CD14-positive monocyte (primary cell): ENCODE results near the gene URGCP. TPM values are rescaled to one million over a fixed set of nuclear protein-coding genes. Genes with fewer than 3 reads are reported as not detected.

Experiments used
- DNase-seq, 3 donors: peaks; one replicate each; pipeline ENCODE4 v3.0.0-alpha.2; 2011 to 2022
- H2AFZ ChIP-seq: 2 replicates; pipeline ENCODE4 v1.6.0; 2012; ENCODE audit warnings: mild to moderate bottlenecking, low read depth, low read length, inconsistent platforms; ENCODE audit not compliant: insufficient read depth, poor library complexity, severe bottlenecking
- H3K27ac ChIP-seq, 2 donors: 1 replicate in 1 of 2; 2 replicates in 1 of 2; pipeline ENCODE4 v1.5.1; 2012 to 2013; ENCODE audit warnings: low read length in 2 of 2, control low read depth in 1 of 2, inconsistent platforms in 1 of 2, low read depth in 1 of 2, mild to moderate bottlenecking in 1 of 2
- H3K27me3 ChIP-seq, 2 donors: one replicate each; pipeline versions ENCODE4 v1.6.0 to v1.6.1; 2011 to 2013; ENCODE audit warnings: low read length in 2 of 2; ENCODE audit not compliant: control insufficient read depth in 2 of 2, insufficient read depth in 2 of 2
- H3K36me3 ChIP-seq, 2 donors: replicated peaks in 1 of 2; 1 replicate in 1 of 2; 2 replicates in 1 of 2; pipeline versions ENCODE4 v1.5.1 to v1.6.1; 2012 to 2013; ENCODE audit warnings: low read length in 2 of 2, control low read depth in 1 of 2, inconsistent platforms in 1 of 2, mild to moderate bottlenecking in 1 of 2; ENCODE audit not compliant: insufficient read depth in 2 of 2, control insufficient read depth in 1 of 2
- H3K4me1 ChIP-seq, 2 donors: 1 replicate in 1 of 2; 2 replicates in 1 of 2; pipeline versions ENCODE4 v1.5.1 to v1.6.1; 2012 to 2013; ENCODE audit warnings: low read length in 2 of 2, control low read depth in 1 of 2, inconsistent platforms in 1 of 2, mild to moderate bottlenecking in 1 of 2, moderate library complexity in 1 of 2; ENCODE audit not compliant: insufficient read depth in 2 of 2, control insufficient read depth in 1 of 2
- H3K4me2 ChIP-seq: replicated peaks from 2 replicates; pipeline ENCODE3; 2012; ENCODE audit warnings: low read length, moderate library complexity, mild to moderate bottlenecking; ENCODE audit not compliant: poor library complexity, severe bottlenecking; ENCODE audit errors: extremely low read depth
- H3K4me3 ChIP-seq, 3 experiments: fragments of 200-600 bp in 1 of 3; sonication (generic) in 1 of 3; replicated peaks in 1 of 3; 1 replicate in 2 of 3; 2 replicates in 1 of 3; pipeline ENCODE4 v1.5.1; 2011 to 2013; ENCODE audit warnings: low read length in 3 of 3, mild to moderate bottlenecking in 3 of 3, control low read depth in 2 of 3, low read depth in 2 of 3, inconsistent platforms in 1 of 3, moderate library complexity in 1 of 3
- H3K79me2 ChIP-seq: 2 replicates; pipeline ENCODE4 v1.6.0; 2012; ENCODE audit warnings: mild to moderate bottlenecking, control low read depth, inconsistent platforms, low read length, moderate library complexity; ENCODE audit not compliant: insufficient read depth
- H3K9ac ChIP-seq: 2 replicates; pipeline ENCODE4 v1.6.0; 2017; ENCODE audit warnings: low read length, mild to moderate bottlenecking; ENCODE audit not compliant: insufficient read depth, poor library complexity, severe bottlenecking
- H3K9me3 ChIP-seq, 2 donors: replicated peaks in 1 of 2; 1 replicate in 1 of 2; 2 replicates in 1 of 2; pipeline versions ENCODE4 v1.5.1 to v1.6.1; 2012 to 2013; ENCODE audit warnings: low read length in 2 of 2, control low read depth in 1 of 2; ENCODE audit not compliant: control insufficient read depth in 1 of 2, insufficient read depth in 1 of 2
- H4K20me1 ChIP-seq: 2 replicates; pipeline ENCODE4 v1.6.0; 2012; ENCODE audit warnings: mild to moderate bottlenecking, low read length, control low read depth, moderate library complexity; ENCODE audit not compliant: insufficient read depth
- H3K27ac Mint-ChIP-seq, 7 donors: one replicate each; pipeline ENCODE4 v1.8.0; 2020; ENCODE audit warnings: mild to moderate bottlenecking in 7 of 7, mixed read lengths in 7 of 7, moderate library complexity in 6 of 7, inconsistent platforms in 2 of 7
- H3K27me3 Mint-ChIP-seq, 3 donors: one replicate each; pipeline ENCODE4 v1.8.0; 2021 to 2022; ENCODE audit warnings: low read depth in 3 of 3, mild to moderate bottlenecking in 3 of 3, mixed read lengths in 3 of 3, moderate library complexity in 3 of 3, inconsistent platforms in 1 of 3
- H3K36me3 Mint-ChIP-seq, 2 donors: one replicate each; pipeline ENCODE4 v1.8.0; 2020; ENCODE audit warnings: mixed read lengths in 2 of 2, inconsistent platforms in 1 of 2, mild to moderate bottlenecking in 1 of 2
- H3K4me1 Mint-ChIP-seq: one replicate; pipeline ENCODE4 v1.8.0; 2020; ENCODE audit warnings: mild to moderate bottlenecking, mixed read lengths
- H3K4me3 Mint-ChIP-seq, 2 donors: one replicate each; pipeline ENCODE4 v1.8.0; 2020; ENCODE audit warnings: mild to moderate bottlenecking in 2 of 2, mixed read lengths in 2 of 2, moderate library complexity in 1 of 2
- H3K9me3 Mint-ChIP-seq, 7 donors: one replicate each; pipeline ENCODE4 v1.8.0; 2020 to 2022; ENCODE audit warnings: mixed read lengths in 7 of 7, mild to moderate bottlenecking in 6 of 7, moderate library complexity in 6 of 7, inconsistent platforms in 2 of 7
- CTCF ChIP-seq: fragments of 200-600 bp; IDR thresholded peaks from one replicate; pipeline ENCODE4 v1.8.0; 2022; ENCODE audit warnings: antibody characterized with exemption, mild to moderate bottlenecking
- WGBS: methylation state at CpG from one replicate; pipeline ENCODE4 v1.1.5; 2013; ENCODE audit warnings: missing lambda C conversion rate; ENCODE audit not compliant: insufficient coverage; 5-methylcytosine and 5-hydroxymethylcytosine counted together
- intact Hi-C, 2 donors: fragments of 100-400 bp; cut with micrococcal nuclease; formaldehyde crosslinking; loops; one replicate each; pipeline versions ENCODE4 v1.15.0 to v1.15.1; 2023
- polyA plus RNA-seq, 3 donors: library from polyadenylated mRNA; depleted of rRNA in 1 of 3; unstranded in 2 of 3; stranded (reverse) in 1 of 3; fragments of 300-500 nt in 2 of 3; fragments of >200 nt in 1 of 3; fragmentation: Illumina TruSeq in 2 of 3; gene quantifications; 1 replicate in 2 of 3; 2 replicates in 1 of 3; pipeline ENCODE4 v1.2.3, GENCODE V29; 2012 to 2021

URGCP gene
- polyA plus RNA-seq, 3 donors: 5.7 to 6.8 (median 5.9) TPM

DNA sequence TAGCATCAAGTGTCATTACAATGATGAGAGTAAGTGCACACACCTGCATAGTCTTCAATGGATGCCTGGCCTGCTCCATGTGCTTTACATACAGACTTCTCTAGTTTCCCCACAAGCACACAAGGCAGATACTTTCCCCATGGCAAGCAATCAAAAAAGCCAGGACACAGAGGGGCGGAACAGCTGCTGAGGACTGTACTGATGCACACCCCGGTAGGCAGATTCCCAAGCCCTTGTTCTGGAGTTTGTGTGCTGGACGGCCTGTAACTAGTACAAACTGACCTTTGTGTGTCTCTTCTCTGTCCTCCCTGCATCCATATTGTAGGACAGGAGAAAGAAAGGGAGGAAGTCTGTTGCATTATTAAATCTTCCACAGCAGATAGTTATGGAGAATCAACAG is 45.6 kb upstream of the URGCP start:
- H3K36me3 Mint-ChIP-seq: peaks cover 30 to 50% of the 10 kb centered on the region in 2 donors
- intact Hi-C loops: no loop called here
- peaks cover 0 to 2% (median 1%) of the 10 kb centered on the region in 3 donors for H3K27me3 Mint-ChIP-seq
- H3K9me3 Mint-ChIP-seq: peaks cover 0 to 2% (median 0%) of the 10 kb centered on the region in 7 donors
- Histone ChIP-seq H3K4me1 (no peaks in the 10 kb centered on the region), H3K79me2 (no peaks in the 10 kb centered on the region), H2AFZ (no peak overlapping the region), H3K4me3 (no peak overlapping the region), H4K20me1 (no peaks in the 10 kb centered on the region), H3K36me3 (peaks cover 14 to 24% of the 10 kb centered on the region in 2 donors), H3K27me3 (no peaks in the 10 kb centered on the region), H3K9ac (no peak overlapping the region), H3K4me2 (no peak overlapping the region), H3K9me3 (no peaks in the 10 kb centered on the region), H3K27ac (no peak overlapping the region)
- H3K4me1 Mint-ChIP-seq: no peaks in the 10 kb centered on the region
- no peak for DNase-seq
- WGBS: 100% methylated on average over 2 of the region's 3 CpGs
- no peak overlapping the region for H3K4me3 Mint-ChIP-seq
- H3K27ac Mint-ChIP-seq: no peak overlapping the region
- no peak for TF ChIP-seq CTCF

DNA sequence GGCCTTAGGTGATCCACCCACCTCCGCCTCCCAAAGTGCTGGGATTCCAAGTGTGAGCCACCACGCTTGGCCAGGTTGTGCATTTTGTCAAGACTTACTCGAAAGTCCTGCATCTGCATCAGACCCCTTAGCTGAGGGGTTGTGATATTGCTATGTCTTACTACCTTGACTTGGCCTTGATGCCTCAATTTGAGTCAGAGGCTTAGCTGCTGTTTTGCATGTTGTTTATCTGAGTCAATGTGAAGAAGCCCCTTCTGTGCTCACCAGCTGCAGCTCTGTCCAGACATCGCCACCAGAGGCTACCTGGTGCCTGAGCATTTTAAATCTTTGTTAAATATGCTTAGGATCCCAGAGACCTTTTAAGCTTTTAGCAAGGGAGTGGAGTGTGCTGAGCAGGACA is 37.9 kb upstream of the URGCP start:
- Histone ChIP-seq H3K9me3 (no peaks in the 10 kb centered on the region), H3K4me3 (no peak overlapping the region), H3K9ac (no peak overlapping the region), H3K4me1 (no peaks in the 10 kb centered on the region), H3K36me3 (no peaks in the 10 kb centered on the region), H3K4me2 (no peak overlapping the region), H3K27me3 (no peaks in the 10 kb centered on the region), H3K79me2 (no peaks in the 10 kb centered on the region), H2AFZ (no peak overlapping the region), H3K27ac (no peak overlapping the region), H4K20me1 (no peaks in the 10 kb centered on the region)
- no peak for TF ChIP-seq CTCF
- no peak for DNase-seq
- no peak overlapping the region for H3K27ac Mint-ChIP-seq
- H3K9me3 Mint-ChIP-seq: peaks cover 0 to 2% (median 0%) of the 10 kb centered on the region in 7 donors
- H3K36me3 Mint-ChIP-seq: peaks cover 3 to 23% of the 10 kb centered on the region in 2 donors
- 100% methylated on average over 1 of the region's 4 CpGs for WGBS
- H3K4me3 Mint-ChIP-seq: no peak overlapping the region
- H3K27me3 Mint-ChIP-seq: peaks cover 0 to 3% (median 2%) of the 10 kb centered on the region in 3 donors
- no peaks in the 10 kb centered on the region for H3K4me1 Mint-ChIP-seq
- intact Hi-C loops: no loop called here
